Superior temporal gyrus (tissue), 1 donor: ENCODE measurements around the gene CLIC4.

ENCODE experiments used
- DNase-seq: peaks from one replicate; pipeline ENCODE4 v3.0.0-alpha.2; 2016; ENCODE audit errors: extremely low spot score

Gene CLIC4

GRCh38 chr1:24859063-24860010, 114.1 kb downstream of the CLIC4 start:
- no peak for DNase-seq

- no peak for DNase-seq
These were observed 115.6 kb downstream of the CLIC4 start for GRCh38 chr1:24860841-24861240.

- DNase-seq, result no peak
These were observed 116.8 kb downstream of the CLIC4 start for GRCh38 chr1:24861821-24862727.

- DNase-seq, result no peak
These were observed 117.7 kb downstream of the CLIC4 start for GRCh38 chr1:24862775-24863483.

- DNase-seq, result no peak
These were observed 119.1 kb downstream of the CLIC4 start for GRCh38 chr1:24864370-24864777.

- DNase-seq, result no peak
These were observed 119.9 kb downstream of the CLIC4 start for GRCh38 chr1:24865168-24865567.

- DNase-seq, result no peak
These were observed 120.3 kb downstream of the CLIC4 start for GRCh38 chr1:24865587-24865986.

GRCh38 chr1:24866211-24867083, 121.2 kb downstream of the CLIC4 start:
- DNase-seq, result no peak

GRCh38 chr1:24867084-24867870, 122.0 kb downstream of the CLIC4 start:
- no peak for DNase-seq

GRCh38 chr1:24868016-24868875, 123.0 kb downstream of the CLIC4 start:
- no peak for DNase-seq

- no peak for DNase-seq
These were observed 125.4 kb downstream of the CLIC4 start for GRCh38 chr1:24870551-24871195.

- no peak for DNase-seq
These were observed 126.2 kb downstream of the CLIC4 start for GRCh38 chr1:24871306-24871901.

GRCh38 chr1:24872061-24872850, 127.0 kb downstream of the CLIC4 start:
- DNase-seq, result peak; percentile 24

GRCh38 chr1:24873148-24873547, 127.9 kb downstream of the CLIC4 start:
- no peak for DNase-seq

GRCh38 chr1:24874056-24874455, 128.8 kb downstream of the CLIC4 start:
- no peak for DNase-seq

GRCh38 chr1:24874611-24875234, 129.5 kb downstream of the CLIC4 start:
- DNase-seq, result no peak

GRCh38 chr1:24875257-24875656, 130.0 kb downstream of the CLIC4 start:
- no peak for DNase-seq
